Measurements from ENCODE around the gene PEX14.

The PEX14 gene

GRCh38 chr1:10646347-10646861, 171.7 kb downstream of the PEX14 start:
- no peak for DNase-seq (ENCODE audit: low read depth in 4 of 4, low spot score in 1 of 4)

- DNase-seq (ENCODE audit: low read depth in 4 of 4, low spot score in 1 of 4): no peak
These were observed 172.8 kb downstream of the PEX14 start for GRCh38 chr1:10647414-10648170.

GRCh38 chr1:10648689-10649516, 174.2 kb downstream of the PEX14 start:
- DNase-seq (ENCODE audit: low read depth in 4 of 4, low spot score in 1 of 4): no peak

GRCh38 chr1:10649517-10650201, 174.9 kb downstream of the PEX14 start:
- no peak for DNase-seq (ENCODE audit: low read depth in 4 of 4, low spot score in 1 of 4)

- DNase-seq (ENCODE audit: low read depth in 4 of 4, low spot score in 1 of 4): no peak
These were observed 176.0 kb downstream of the PEX14 start for GRCh38 chr1:10650556-10651388.

- DNase-seq (ENCODE audit: low read depth in 4 of 4, low spot score in 1 of 4): no peak
These were observed 176.6 kb downstream of the PEX14 start for GRCh38 chr1:10651389-10651766.

GRCh38 chr1:10651793-10652192, 177.0 kb downstream of the PEX14 start:
- no peak for DNase-seq (ENCODE audit: low read depth in 4 of 4, low spot score in 1 of 4)

- DNase-seq (ENCODE audit: low read depth in 4 of 4, low spot score in 1 of 4): no peak
These were observed 177.9 kb downstream of the PEX14 start for GRCh38 chr1:10652626-10653025.

GRCh38 chr1:10653370-10654125, 178.8 kb downstream of the PEX14 start:
- no peak for DNase-seq (ENCODE audit: low read depth in 4 of 4, low spot score in 1 of 4)

- DNase-seq (ENCODE audit: low read depth in 4 of 4, low spot score in 1 of 4): no peak
These were observed 180.3 kb downstream of the PEX14 start for GRCh38 chr1:10655002-10655401.

GRCh38 chr1:10656431-10656830, 181.7 kb downstream of the PEX14 start:
- no peak for DNase-seq (ENCODE audit: low read depth in 4 of 4, low spot score in 1 of 4)

- no peak for DNase-seq (ENCODE audit: low read depth in 4 of 4, low spot score in 1 of 4)
These were observed 182.5 kb downstream of the PEX14 start for GRCh38 chr1:10657088-10657847.

- DNase-seq (ENCODE audit: low read depth in 4 of 4, low spot score in 1 of 4): no peak
These were observed 183.8 kb downstream of the PEX14 start for GRCh38 chr1:10658396-10659066.

GRCh38 chr1:10659218-10659617, 184.5 kb downstream of the PEX14 start:
- no peak for DNase-seq (ENCODE audit: low read depth in 4 of 4, low spot score in 1 of 4)

- DNase-seq (ENCODE audit: low read depth in 4 of 4, low spot score in 1 of 4): no peak
These were observed 185.1 kb downstream of the PEX14 start for GRCh38 chr1:10659646-10660540.

- no peak for DNase-seq (ENCODE audit: low read depth in 4 of 4, low spot score in 1 of 4)
These were observed 186.7 kb downstream of the PEX14 start for GRCh38 chr1:10661453-10661852.

- no peak for DNase-seq (ENCODE audit: low read depth in 4 of 4, low spot score in 1 of 4)
These were observed 187.4 kb downstream of the PEX14 start for GRCh38 chr1:10662090-10662688.
